GM12878 (cell line): ENCODE data around the gene CCDC9. TPM values are rescaled to one million over a fixed set of nuclear protein-coding genes. Genes with fewer than 3 reads are reported as not detected.

ENCODE experiments used
- ATAC-seq: fragments of 200-7000 bp; cut with Tn5 transposase; 3 replicates; pipeline ENCODE4 v1.9.1; 2020; ENCODE audit warnings: mild to moderate bottlenecking, moderate library complexity
- BruUV-seq: library from RNA; stranded (reverse); fragments of 400-500 nt; replicated peaks from 2 replicates; lab custom pipeline; 2021; lab: Mats Ljungman, UMichigan
- CTCF ChIA-PET: fragments of 300-600 bp; sonication (Branson Sonifier 250); formaldehyde crosslinking; extraction: SDS; loops from one replicate; lab custom pipeline; 2021; ENCODE audit warnings: inconsistent platforms; lab: Yijun Ruan, JAX
- POLR2A ChIA-PET: fragments of 350-600 bp; formaldehyde crosslinking; extraction: SDS; loops from one replicate; lab custom pipeline; 2021; ENCODE audit warnings: inconsistent platforms; lab: Charles Lee
- RAD21 ChIA-PET: fragments of 300-600 bp; sonication (Branson Sonifier 250); formaldehyde crosslinking; loops from one replicate; lab custom pipeline; 2023; ENCODE audit warnings: antibody characterized with exemption; ENCODE audit not compliant: unreplicated experiment; lab: Charles Lee
- SMC1A ChIA-PET: fragments of 300-600 bp; sonication (Branson Sonifier 250); formaldehyde crosslinking; loops from one replicate; lab custom pipeline; 2023; ENCODE audit not compliant: unreplicated experiment, uncharacterized antibody; lab: Charles Lee
- DNase-seq: peaks from one replicate; pipeline ENCODE4 v3.0.0-alpha.2; 2011; ENCODE audit warnings: low read depth, low spot score
- FAIRE-seq: peaks from 3 replicates; lab custom pipeline; 2011; peaks lifted over from hg19 to GRCh38; lab: Jason Lieb, UNC
- H2AFZ ChIP-seq: 2 replicates; pipeline ENCODE4 v1.6.0; 2011; ENCODE audit warnings: low read depth, low read length, control low read depth; ENCODE audit not compliant: control insufficient read depth
- H3K27ac ChIP-seq: 2 replicates; pipeline ENCODE4 v1.5.1; 2011; ENCODE audit warnings: control low read depth; ENCODE audit not compliant: control insufficient read depth, insufficient read depth
- H3K27me3 ChIP-seq, 2 experiments: replicated peaks in 1 of 2; 2 replicates each; pipeline versions ENCODE4 v1.6.0 to v1.6.1; 2011; ENCODE audit warnings: low read length in 1 of 2; ENCODE audit not compliant: control insufficient read depth in 2 of 2, insufficient read depth in 2 of 2
- H3K36me3 ChIP-seq, 2 experiments: 2 replicates each; pipeline ENCODE4 v1.5.1; 2011; ENCODE audit warnings: low read length in 1 of 2; ENCODE audit not compliant: control insufficient read depth in 2 of 2, insufficient read depth in 2 of 2
- H3K4me1 ChIP-seq: 2 replicates; pipeline ENCODE4 v1.6.1; 2011; ENCODE audit warnings: mild to moderate bottlenecking, low read length, moderate library complexity, mixed read lengths; ENCODE audit not compliant: control insufficient read depth, insufficient read depth
- H3K4me2 ChIP-seq: 2 replicates; pipeline ENCODE4 v1.6.0; 2011; ENCODE audit warnings: control low read depth; ENCODE audit not compliant: control insufficient read depth, insufficient read depth
- H3K4me3 ChIP-seq: fragments of 200-600 bp; sonication (generic); 2 replicates; pipeline ENCODE4 v1.5.1; 2016
- H3K79me2 ChIP-seq: 2 replicates; pipeline ENCODE4 v1.6.0; 2011; ENCODE audit warnings: low read length; ENCODE audit not compliant: control insufficient read depth, insufficient read depth
- H3K9ac ChIP-seq: 2 replicates; pipeline ENCODE4 v1.8.0; 2011; ENCODE audit warnings: low read length, control low read depth, mixed read lengths; ENCODE audit not compliant: control insufficient read depth, insufficient read depth
- H3K9me3 ChIP-seq: replicated peaks from 3 replicates; pipeline ENCODE4 v1.5.1; 2011; ENCODE audit warnings: mild to moderate bottlenecking, low read length; ENCODE audit not compliant: control insufficient read depth, insufficient read depth
- H4K20me1 ChIP-seq: 2 replicates; pipeline ENCODE4 v1.6.0; 2011; ENCODE audit not compliant: control insufficient read depth, insufficient read depth
- BHLHE40 ChIP-seq, 2 experiments: fragments of 450-650 bp in 1 of 2; IDR thresholded peaks; 2 replicates each; pipeline ENCODE4 v1.6.1; 2011 to 2017; ENCODE audit warnings: low read depth in 2 of 2, borderline replicate concordance in 1 of 2, improper control_type of control experiment in 1 of 2, low read length in 1 of 2, mild to moderate bottlenecking in 1 of 2
- CHD1 ChIP-seq: IDR thresholded peaks from 2 replicates; pipeline ENCODE4 v1.6.1; 2012; ENCODE audit warnings: low read depth, low read length, improper control_type of control experiment
- GATAD2B ChIP-seq: fragments of 450-650 bp; conservative IDR thresholded peaks from 2 replicates; pipeline ENCODE4 v1.6.1; 2017; ENCODE audit warnings: low read depth, mild to moderate bottlenecking, moderate library complexity
- JUND ChIP-seq: IDR thresholded peaks from 2 replicates; pipeline ENCODE4 v1.6.1; 2012; ENCODE audit warnings: low read depth, mild to moderate bottlenecking, low read length, improper control_type of control experiment, moderate library complexity
- KLF5 ChIP-seq: fragments of 450-650 bp; IDR thresholded peaks from 2 replicates; pipeline ENCODE4 v1.6.1; 2014; ENCODE audit warnings: mild to moderate bottlenecking; ENCODE audit not compliant: partially characterized antibody
- LARP7 ChIP-seq: fragments of 450-650 bp; IDR thresholded peaks from 2 replicates; pipeline ENCODE4 v1.6.1; 2017; ENCODE audit warnings: mild to moderate bottlenecking
- POLR2AphosphoS2 ChIP-seq: IDR thresholded peaks from 2 replicates; pipeline ENCODE4 v1.6.1; 2011; ENCODE audit warnings: low read depth, mild to moderate bottlenecking, low read length, improper control_type of control experiment, moderate library complexity
- RB1 ChIP-seq: fragments of 450-650 bp; formaldehyde crosslinking; IDR thresholded peaks from 2 replicates; pipeline ENCODE4 v1.6.1; 2017; ENCODE audit warnings: mild to moderate bottlenecking, borderline replicate concordance
- RUNX3 ChIP-seq: IDR thresholded peaks from 2 replicates; pipeline ENCODE4 v1.6.1; 2012; ENCODE audit warnings: low read length, inconsistent platforms
- SMAD5 ChIP-seq: IDR thresholded peaks from 2 replicates; pipeline ENCODE4 v1.6.1; 2016; ENCODE audit warnings: antibody characterized with exemption, low read depth
- SP1 ChIP-seq: IDR thresholded peaks from one replicate; pipeline ENCODE4 v1.6.1; 2011; ENCODE audit warnings: low read depth, low read length
- TCF3 ChIP-seq: IDR thresholded peaks from 2 replicates; pipeline ENCODE4 v1.6.1; 2012; ENCODE audit warnings: low read depth, mild to moderate bottlenecking, low read length, borderline replicate concordance; ENCODE audit not compliant: insufficient read depth
- YY1 ChIP-seq: IDR thresholded peaks from 2 replicates; pipeline ENCODE4 v1.6.1; 2011; ENCODE audit warnings: low read depth, mild to moderate bottlenecking, low read length
- WGBS: methylation state at CpG from one replicate; pipeline ENCODE4 v1.1.6; 2016; ENCODE audit warnings: low lambda C conversion rate; ENCODE audit not compliant: insufficient replicate concordance, insufficient coverage; ENCODE audit errors: missing lambda C conversion rate; 5-methylcytosine and 5-hydroxymethylcytosine counted together
- in situ Hi-C: fragments of 300-500 bp; cut with MboI; formaldehyde crosslinking; loops from 9 replicates; pipeline ENCODE4 v1.14.3; 2018; ENCODE audit warnings: mixed read lengths
- intact Hi-C: fragments of 100-400 bp; cut with micrococcal nuclease; formaldehyde crosslinking; loops from one replicate; pipeline ENCODE4 v1.14.2; 2022; ENCODE audit not compliant: unreplicated experiment
- polyA plus RNA-seq, 11 experiments: library from polyadenylated mRNA; depleted of rRNA in 4 of 11; unstranded in 6 of 11; stranded (reverse) in 5 of 11; fragments of >200 nt; fragmentation: Nextera tagmentation in 4 of 11; fragmentation: Illumina TruSeq in 1 of 11; extraction: Ambion mirVana in 4 of 11; extraction: Trizol in 1 of 11; gene quantifications; 1 replicate in 1 of 11; 2 replicates in 10 of 11; pipeline versions ENCODE4 v1.2.1 to v1.2.3, GENCODE V29; 2011 to 2016; ENCODE audit warnings: inconsistent platforms in 2 of 11, missing spikeins in 2 of 11, low read depth in 1 of 11
- total RNA-seq, 4 experiments: library from RNA; depleted of rRNA in 3 of 4; stranded (reverse); fragments of >200 nt in 3 of 4; fragmentation: Illumina TruSeq in 1 of 4; extraction: Trizol in 1 of 4; gene quantifications; 2 replicates each; pipeline versions ENCODE4 v1.2.1 to v1.2.3, GENCODE V29; 2013 to 2021
- TF ChIP-seq, protein P1 (sequence below): fragments of 450-650 bp; IDR thresholded peaks from 2 replicates; pipeline ENCODE4 v1.6.1; 2017; ENCODE audit warnings: mild to moderate bottlenecking, moderate library complexity
- TF ChIP-seq, protein P2 (sequence below): fragments of 450-650 bp; formaldehyde crosslinking; IDR thresholded peaks from 2 replicates; pipeline ENCODE4 v1.4.0; 2020; ENCODE audit warnings: mild to moderate bottlenecking, moderate library complexity

The CCDC9 gene
- total and polyA plus RNA-seq, 10 of the 15 experiments (the other 5 are each of a cell fraction or from before 2014, with no cell fraction given) = 0.18 to 17.5 (median 7.1) TPM; not detected in 1

GRCh38 chr19:47225746-47226425 lies 30.4 kb upstream of the CCDC9 start:
- no peak for DNase-seq
- BruUV-seq = no TSS peak
- ChIA-PET CTCF (interaction anchor here (0.7 to 6.1 kb wide), 12 partner anchors 9 to 147 kb away, joined by 3 to 55 read pairs (median 4); partner anchors contain the start of gene ZC3H4), SMC1A (interaction anchor here (1.2 to 5.0 kb wide), 6 partner anchors 15 to 113 kb away, joined by 3 to 46 read pairs (median 4); partner anchors contain the start of gene ZC3H4), POLR2A (interaction anchor here (0.6 to 3.5 kb wide), 19 partner anchors 9 to 1294 kb away, joined by 3 to 36 read pairs (median 4); partner anchors contain the start of genes CCDC9, SAE1 and ZC3H4), RAD21 (interaction anchor here (0.6 to 2.6 kb wide), 12 partner anchors 10 to 300 kb away, joined by 3 to 37 read pairs (median 6); partner anchors contain the start of gene CCDC9)
- peaks cover 6% of the 10 kb centered on the region in 2 experiments for H3K36me3 ChIP-seq
- H3K27ac ChIP-seq = peak overlapping the region; percentile 78
- in situ Hi-C loops (no loop called here), intact Hi-C loops (no loop called here)
- peaks cover 25% of the 10 kb centered on the region for H3K79me2 ChIP-seq
- peak; percentile 13 for FAIRE-seq
- no peaks in the 10 kb centered on the region for H4K20me1 ChIP-seq
- H3K4me3 ChIP-seq = peak overlapping the region; percentile 91; the same call in 1 of the 2 replicates
- H3K4me1 ChIP-seq = peaks cover 34% of the 10 kb centered on the region
- H3K4me2 ChIP-seq = peak overlapping the region; percentile 71; the same call in 1 of the 2 replicates
- no peaks in the 10 kb centered on the region for H3K27me3 ChIP-seq
- WGBS = 9% methylated on average over 23 of the region's 59 CpGs
- no peaks in the 10 kb centered on the region for H3K9me3 ChIP-seq
- peak overlapping the region; percentile 91 for H3K9ac ChIP-seq
- H2AFZ ChIP-seq = peak overlapping the region; percentile 80
- ATAC-seq = peak; percentile 73
- peak; percentile 67; the same call in 1 of the 2 replicates for TF ChIP-seq JUND
- TF ChIP-seq LARP7 = peak; percentile 90
- peak; percentile 95 for TF ChIP-seq SMAD5
- TF ChIP-seq RUNX3 = peak; percentile 84
- peak; percentile 29; the same call in 1 of the 2 replicates for TF ChIP-seq CHD1
- peak; percentile 78 for TF ChIP-seq YY1
- peak; percentile 12 for TF ChIP-seq SP1
- TF ChIP-seq GATAD2B = peak; percentile 75
- no peak for TF ChIP-seq KLF5
- TF ChIP-seq, protein P1, sequence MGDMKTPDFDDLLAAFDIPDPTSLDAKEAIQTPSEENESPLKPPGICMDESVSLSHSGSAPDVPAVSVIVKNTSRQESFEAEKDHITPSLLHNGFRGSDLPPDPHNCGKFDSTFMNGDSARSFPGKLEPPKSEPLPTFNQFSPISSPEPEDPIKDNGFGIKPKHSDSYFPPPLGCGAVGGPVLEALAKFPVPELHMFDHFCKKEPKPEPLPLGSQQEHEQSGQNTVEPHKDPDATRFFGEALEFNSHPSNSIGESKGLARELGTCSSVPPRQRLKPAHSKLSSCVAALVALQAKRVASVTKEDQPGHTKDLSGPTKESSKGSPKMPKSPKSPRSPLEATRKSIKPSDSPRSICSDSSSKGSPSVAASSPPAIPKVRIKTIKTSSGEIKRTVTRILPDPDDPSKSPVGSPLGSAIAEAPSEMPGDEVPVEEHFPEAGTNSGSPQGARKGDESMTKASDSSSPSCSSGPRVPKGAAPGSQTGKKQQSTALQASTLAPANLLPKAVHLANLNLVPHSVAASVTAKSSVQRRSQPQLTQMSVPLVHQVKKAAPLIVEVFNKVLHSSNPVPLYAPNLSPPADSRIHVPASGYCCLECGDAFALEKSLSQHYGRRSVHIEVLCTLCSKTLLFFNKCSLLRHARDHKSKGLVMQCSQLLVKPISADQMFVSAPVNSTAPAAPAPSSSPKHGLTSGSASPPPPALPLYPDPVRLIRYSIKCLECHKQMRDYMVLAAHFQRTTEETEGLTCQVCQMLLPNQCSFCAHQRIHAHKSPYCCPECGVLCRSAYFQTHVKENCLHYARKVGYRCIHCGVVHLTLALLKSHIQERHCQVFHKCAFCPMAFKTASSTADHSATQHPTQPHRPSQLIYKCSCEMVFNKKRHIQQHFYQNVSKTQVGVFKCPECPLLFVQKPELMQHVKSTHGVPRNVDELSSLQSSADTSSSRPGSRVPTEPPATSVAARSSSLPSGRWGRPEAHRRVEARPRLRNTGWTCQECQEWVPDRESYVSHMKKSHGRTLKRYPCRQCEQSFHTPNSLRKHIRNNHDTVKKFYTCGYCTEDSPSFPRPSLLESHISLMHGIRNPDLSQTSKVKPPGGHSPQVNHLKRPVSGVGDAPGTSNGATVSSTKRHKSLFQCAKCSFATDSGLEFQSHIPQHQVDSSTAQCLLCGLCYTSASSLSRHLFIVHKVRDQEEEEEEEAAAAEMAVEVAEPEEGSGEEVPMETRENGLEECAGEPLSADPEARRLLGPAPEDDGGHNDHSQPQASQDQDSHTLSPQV = peak; percentile 60; the same call in 1 of the 2 replicates
- TF ChIP-seq BHLHE40 (IDR thresholded peaks at IDR 0.05; ENCODE audit: borderline replicate concordance in 1 of 2, low read depth in 2 of 2, low read length in 1 of 2) = peak; percentile 48 to 84; a peak in 3 of 4 replicates
- TF ChIP-seq RB1 = peak; percentile 59; the same call in 1 of the 2 replicates
- peak; percentile 99 for TF ChIP-seq POLR2AphosphoS2
- peak; percentile 98 for TF ChIP-seq TCF3
- TF ChIP-seq, protein P2, sequence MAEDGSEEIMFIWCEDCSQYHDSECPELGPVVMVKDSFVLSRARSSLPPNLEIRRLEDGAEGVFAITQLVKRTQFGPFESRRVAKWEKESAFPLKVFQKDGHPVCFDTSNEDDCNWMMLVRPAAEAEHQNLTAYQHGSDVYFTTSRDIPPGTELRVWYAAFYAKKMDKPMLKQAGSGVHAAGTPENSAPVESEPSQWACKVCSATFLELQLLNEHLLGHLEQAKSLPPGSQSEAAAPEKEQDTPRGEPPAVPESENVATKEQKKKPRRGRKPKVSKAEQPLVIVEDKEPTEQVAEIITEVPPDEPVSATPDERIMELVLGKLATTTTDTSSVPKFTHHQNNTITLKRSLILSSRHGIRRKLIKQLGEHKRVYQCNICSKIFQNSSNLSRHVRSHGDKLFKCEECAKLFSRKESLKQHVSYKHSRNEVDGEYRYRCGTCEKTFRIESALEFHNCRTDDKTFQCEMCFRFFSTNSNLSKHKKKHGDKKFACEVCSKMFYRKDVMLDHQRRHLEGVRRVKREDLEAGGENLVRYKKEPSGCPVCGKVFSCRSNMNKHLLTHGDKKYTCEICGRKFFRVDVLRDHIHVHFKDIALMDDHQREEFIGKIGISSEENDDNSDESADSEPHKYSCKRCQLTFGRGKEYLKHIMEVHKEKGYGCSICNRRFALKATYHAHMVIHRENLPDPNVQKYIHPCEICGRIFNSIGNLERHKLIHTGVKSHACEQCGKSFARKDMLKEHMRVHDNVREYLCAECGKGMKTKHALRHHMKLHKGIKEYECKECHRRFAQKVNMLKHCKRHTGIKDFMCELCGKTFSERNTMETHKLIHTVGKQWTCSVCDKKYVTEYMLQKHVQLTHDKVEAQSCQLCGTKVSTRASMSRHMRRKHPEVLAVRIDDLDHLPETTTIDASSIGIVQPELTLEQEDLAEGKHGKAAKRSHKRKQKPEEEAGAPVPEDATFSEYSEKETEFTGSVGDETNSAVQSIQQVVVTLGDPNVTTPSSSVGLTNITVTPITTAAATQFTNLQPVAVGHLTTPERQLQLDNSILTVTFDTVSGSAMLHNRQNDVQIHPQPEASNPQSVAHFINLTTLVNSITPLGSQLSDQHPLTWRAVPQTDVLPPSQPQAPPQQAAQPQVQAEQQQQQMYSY (CRISPR knock-in tag) = 0 out of 2 replicates have a peak, but pooled peaks have one; percentile 63
